HG03558 (cell line): ENCODE measurements around the gene HIRA.

Experiments
- ATAC-seq: cut with Tn5 transposase; IDR thresholded peaks from one replicate; pipeline ENCODE4 v1.9.1; 2021; ENCODE audit warnings: moderate number of reproducible peaks; ENCODE audit not compliant: unreplicated experiment; ENCODE audit errors: extremely low read depth

Gene HIRA

GRCh38 chr22:19463491-19464469 is 32.2 kb upstream of the HIRA start:
- ATAC-seq, result no peak

- no peak for ATAC-seq
These were observed 31.5 kb upstream of the HIRA start for GRCh38 chr22:19463008-19463407.

DNA sequence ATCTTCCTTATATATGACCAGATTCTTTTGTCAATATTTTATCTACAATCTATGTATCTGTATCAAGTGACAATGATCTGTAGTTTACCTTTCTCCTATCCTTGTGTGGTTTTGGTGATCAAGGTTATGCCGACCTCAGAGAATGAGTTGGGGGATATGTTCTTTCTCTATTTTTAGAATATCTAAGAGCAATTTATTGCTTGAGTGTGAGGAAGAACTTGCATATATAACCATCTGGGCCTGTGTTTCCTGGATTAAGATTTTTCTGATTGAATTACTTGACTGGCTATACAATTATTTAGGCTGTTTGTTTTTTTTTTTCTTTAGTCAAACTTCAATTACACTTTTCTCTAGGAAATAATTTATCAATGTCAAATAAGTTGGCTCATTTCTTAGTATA is 30.0 kb upstream of the HIRA start:
- ATAC-seq, result no peak

DNA sequence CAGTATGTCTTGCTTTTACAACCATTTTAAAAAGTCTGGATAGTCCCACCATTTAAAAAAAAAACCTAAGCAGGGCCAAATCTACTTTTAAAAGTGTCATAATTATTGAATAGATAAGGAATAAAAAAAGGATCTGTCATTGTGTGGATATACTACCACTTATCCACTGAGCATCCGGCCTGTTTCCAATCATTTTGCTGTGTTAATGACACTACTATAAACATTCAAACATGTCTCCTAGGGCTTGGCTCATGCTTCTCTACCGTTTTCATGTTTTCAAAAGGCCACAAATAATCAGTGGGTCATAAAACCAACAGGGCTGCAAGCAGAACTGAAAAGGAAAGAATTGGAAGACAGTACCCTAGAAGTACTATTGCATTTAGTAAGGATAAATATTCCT is 28.5 kb upstream of the HIRA start:
- ATAC-seq, result no peak

GRCh38 chr22:19457828-19458428 is 26.4 kb upstream of the HIRA start:
- no peak for ATAC-seq

DNA sequence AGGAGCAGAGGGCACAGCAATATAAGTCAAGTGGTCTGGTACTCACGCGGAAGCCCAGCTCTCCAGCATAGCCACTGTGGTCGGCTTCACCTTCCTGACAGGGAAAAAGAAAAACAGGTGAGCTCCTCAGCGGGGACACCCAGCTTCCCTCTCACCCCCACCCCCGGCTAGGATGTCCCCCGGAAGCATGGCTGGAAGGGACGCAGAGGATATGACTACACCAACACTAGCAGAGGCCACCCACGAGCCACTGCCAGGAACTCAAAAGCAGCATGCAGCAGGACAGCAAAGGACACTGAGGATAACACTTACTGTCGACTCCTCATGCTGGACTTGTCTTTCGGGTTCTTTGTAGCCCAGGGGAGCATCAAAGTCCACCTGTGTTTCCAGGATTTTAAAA is 25.0 kb upstream of the HIRA start:
- ATAC-seq, result no peak

DNA sequence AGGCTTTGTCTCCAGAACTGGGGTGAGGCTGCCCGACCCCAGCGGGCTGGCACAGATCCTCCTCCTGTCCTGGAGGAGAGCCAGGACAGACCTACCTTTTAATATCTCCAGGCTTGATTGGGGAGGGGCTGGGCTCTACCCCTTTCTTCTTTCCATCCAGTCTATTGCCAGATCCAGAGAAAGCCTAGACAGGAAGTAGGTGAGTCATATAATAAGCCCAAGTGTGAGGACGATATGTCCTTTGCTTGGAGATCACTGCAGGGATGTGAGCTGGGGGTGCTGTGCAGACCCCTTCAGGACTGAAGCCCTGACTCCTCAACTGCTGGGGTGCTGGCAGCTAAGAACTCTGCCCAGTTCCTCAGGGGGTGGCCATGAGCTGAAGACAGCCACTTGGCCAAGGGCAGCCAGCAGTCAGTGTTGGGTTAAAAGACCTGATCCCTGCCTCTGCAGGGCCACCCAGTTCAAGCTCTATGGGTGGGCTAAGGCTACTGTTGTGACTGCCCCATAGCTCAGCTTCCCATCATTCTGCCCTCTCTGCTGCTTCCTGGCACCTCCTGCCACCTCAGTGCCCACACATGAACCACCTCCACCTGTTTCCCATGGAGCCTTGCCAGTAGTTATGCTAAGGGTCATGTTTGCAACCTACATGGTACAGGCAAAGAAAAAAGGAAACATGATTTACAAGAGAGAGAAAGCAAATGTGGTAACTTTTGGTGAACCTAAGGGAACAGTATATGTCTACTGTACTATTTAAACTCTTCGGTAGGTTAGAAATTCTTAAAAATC is 24.2 kb upstream of the HIRA start:
- ATAC-seq, result no peak

- ATAC-seq, result no peak
These were observed 23.5 kb upstream of the HIRA start for GRCh38 chr22:19455033-19455432.

- ATAC-seq, result no peak
These were observed 22.6 kb upstream of the HIRA start for GRCh38 chr22:19454156-19454555.

- no peak for ATAC-seq
These were observed 22.2 kb upstream of the HIRA start for GRCh38 chr22:19453718-19454117.

- no peak for ATAC-seq
These were observed 20.0 kb upstream of the HIRA start for GRCh38 chr22:19451570-19451969.

- ATAC-seq, result no peak
These were observed 19.0 kb upstream of the HIRA start for GRCh38 chr22:19450363-19451175.

- ATAC-seq, result no peak
These were observed 17.9 kb upstream of the HIRA start for GRCh38 chr22:19449422-19449767.

- ATAC-seq, result no peak
These were observed 17.3 kb upstream of the HIRA start for GRCh38 chr22:19448739-19449421.

DNA sequence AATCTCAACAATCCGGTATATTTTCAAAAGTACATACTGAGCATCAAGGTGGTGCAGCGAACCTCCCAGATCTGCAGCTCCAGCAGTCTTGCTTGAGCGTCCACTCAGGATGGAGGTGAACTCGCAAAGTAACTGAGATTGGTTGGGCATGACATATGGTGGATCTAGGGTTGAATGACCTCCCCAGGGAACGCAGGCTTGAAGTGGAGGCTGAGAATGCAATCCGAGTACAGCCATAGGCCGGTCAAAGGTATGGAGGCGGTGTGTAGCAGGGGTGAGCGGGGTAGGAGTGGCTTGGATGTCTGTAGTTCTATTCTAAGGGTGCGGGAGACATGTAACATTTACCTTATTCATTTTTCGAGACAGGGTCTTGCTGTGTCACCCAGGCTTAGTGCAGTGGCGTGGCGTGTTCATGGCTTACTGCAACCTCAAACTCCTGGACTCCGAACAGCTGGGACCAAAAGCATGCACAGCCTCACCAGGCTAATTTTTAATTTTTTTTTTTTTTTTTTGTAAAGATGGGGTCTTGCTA is 16.6 kb upstream of the HIRA start:
- no peak for ATAC-seq

GRCh38 chr22:19447330-19448075 is 16.0 kb upstream of the HIRA start, which contains the start of gene C22orf39:
C22orf39 (minus strand) TSS chr22:19447711; CDS start chr22:19447688, 23 bp downstream.
- ATAC-seq, result peak; percentile 48

DNA sequence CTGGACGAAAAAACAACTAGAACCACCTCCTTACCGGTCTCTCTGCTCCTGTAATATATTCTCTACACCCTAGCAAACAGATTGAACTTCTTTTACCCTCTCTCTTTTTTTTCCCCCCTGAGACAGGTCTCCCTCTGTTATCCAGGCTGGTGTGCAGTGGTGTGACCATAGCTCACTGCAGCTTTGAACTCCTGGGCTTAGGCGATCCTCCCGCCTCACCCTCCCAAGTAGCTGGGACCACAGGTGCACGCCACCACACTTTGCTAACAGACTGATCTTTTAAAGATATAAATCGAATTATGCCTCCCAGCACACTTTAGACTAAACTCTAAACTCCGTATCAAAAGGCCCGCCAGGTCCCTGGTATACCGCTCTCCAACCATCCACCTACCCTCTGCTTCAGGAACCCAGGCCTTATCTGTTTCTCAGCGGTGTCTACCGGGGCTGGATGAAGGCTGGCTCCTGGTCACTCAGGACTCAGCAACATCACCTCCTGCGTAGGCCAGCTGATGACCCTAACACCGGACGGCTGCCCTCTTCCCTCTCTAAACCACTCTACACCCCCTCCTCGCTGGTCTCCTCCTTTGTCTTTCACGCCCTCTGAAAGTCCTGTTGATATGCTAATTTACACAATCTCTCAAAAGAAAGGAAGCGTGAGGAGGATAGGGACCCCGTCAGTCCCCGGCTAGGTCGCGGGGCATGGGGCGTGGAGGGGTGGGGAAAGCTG is 15.2 kb upstream of the HIRA start:
- no peak for ATAC-seq
